Fibroblast of pulmonary artery (primary cell): Measurements from ENCODE around the gene TRPT1.

Experiments used
- DNase-seq: peaks from one replicate; pipeline ENCODE4 v3.0.0-alpha.2; 2010; ENCODE audit warnings: low read depth
- H3K4me3 ChIP-seq: replicated peaks from 2 replicates; pipeline ENCODE4 v1.5.1; 2011; ENCODE audit warnings: low read depth, mild to moderate bottlenecking, control low read depth, low read length, moderate library complexity
- CTCF ChIP-seq: IDR thresholded peaks from 2 replicates; pipeline ENCODE4 v1.5.1; 2011; ENCODE audit warnings: mild to moderate bottlenecking, control low read depth, low read length, inconsistent platforms; ENCODE audit errors: missing control alignments

Gene TRPT1

DNA sequence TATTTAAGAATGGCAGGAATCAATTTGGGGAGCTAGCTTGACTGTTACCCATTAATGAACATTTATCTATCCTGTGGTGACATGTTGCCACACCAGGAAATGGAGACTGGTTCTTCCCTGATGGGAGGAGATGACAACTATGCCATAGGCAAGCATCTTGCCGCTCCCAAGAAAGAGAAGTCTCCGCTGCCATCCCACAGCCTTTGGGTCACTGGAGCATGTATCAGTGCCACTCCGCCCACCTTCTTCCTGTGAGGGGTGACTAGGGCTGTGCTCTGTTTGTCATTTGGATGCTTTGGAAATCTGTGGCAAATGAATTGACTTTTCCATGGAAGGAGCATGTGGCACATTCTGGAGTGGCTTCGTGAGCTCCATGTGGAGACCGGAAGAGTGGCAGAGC lies 33.6 kb downstream of the TRPT1 start:
- no peak for TF ChIP-seq CTCF
- DNase-seq: no peak
- no peak overlapping the region for H3K4me3 ChIP-seq

GRCh38 chr11:64186492-64187165 lies 39.4 kb downstream of the TRPT1 start:
- no peak overlapping the region for H3K4me3 ChIP-seq
- no peak for DNase-seq

GRCh38 chr11:64185693-64186491 lies 40.1 kb downstream of the TRPT1 start, which contains the start of gene STIP1:
Gene STIP1 (plus strand): TSS chr11:64186171. CDS start chr11:64186262, 91 bp downstream.
- peak; percentile 100 for DNase-seq
- peak; percentile 49 for TF ChIP-seq CTCF
- H3K4me3 ChIP-seq: peak within 1 kb of the TSS; percentile 75

More at GRCh38 chr11:64186492-64187165, 39.4 kb downstream of the TRPT1 start:
- TF ChIP-seq CTCF: no peak

GRCh38 chr11:64185175-64185692 lies 40.8 kb downstream of the TRPT1 start:
- H3K4me3 ChIP-seq: peak overlapping the region; percentile 75
- peak; percentile 37 for TF ChIP-seq CTCF
- DNase-seq: peak; percentile 86

DNA sequence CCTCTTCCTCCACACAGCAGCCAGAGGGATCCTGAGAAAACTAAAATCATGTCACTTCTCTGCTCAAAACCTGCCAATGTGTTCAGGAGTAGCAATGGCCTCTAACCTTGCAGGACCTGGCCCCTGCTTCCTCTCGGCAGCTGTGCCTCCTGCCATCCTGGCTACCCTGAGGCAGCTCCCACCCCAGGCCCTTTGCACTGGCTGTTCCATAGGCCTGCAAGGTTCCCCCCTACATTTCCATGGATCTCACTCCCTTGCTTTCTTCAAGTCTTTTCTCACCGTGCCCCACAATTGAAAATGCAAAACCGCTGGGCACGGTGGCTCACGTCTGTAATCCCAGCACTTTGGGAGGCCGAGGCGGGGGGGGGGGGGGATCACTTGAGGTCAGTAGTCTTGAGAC lies 42.1 kb downstream of the TRPT1 start:
- H3K4me3 ChIP-seq: no peak overlapping the region
- TF ChIP-seq CTCF: no peak
- DNase-seq: no peak

GRCh38 chr11:64181506-64182411 lies 44.2 kb downstream of the TRPT1 start:
- H3K4me3 ChIP-seq: peak overlapping the region; percentile 3
- DNase-seq: peak; percentile 93

More at GRCh38 chr11:64181506-64182411, 44.2 kb downstream of the TRPT1 start:
- TF ChIP-seq CTCF: no peak
